PC-3 (cell line): ENCODE results near the gene UGGT1.

Experiments
- CTCF ChIP-seq: fragments of 300-600 bp; sonication (generic); conservative IDR thresholded peaks from 2 replicates; pipeline ENCODE4 v1.5.1; 2017; ENCODE audit warnings: antibody characterized with exemption, low read depth, mild to moderate bottlenecking, low read length
- EZH2 ChIP-seq: fragments of 300-600 bp; sonication (generic); IDR thresholded peaks from one replicate; pipeline ENCODE4 v1.6.1; 2017; ENCODE audit warnings: antibody characterized with exemption, mild to moderate bottlenecking, low read length; ENCODE audit not compliant: unreplicated experiment
- EZH2phosphoT487 ChIP-seq: fragments of 300-600 bp; sonication (generic); IDR thresholded peaks from 2 replicates; pipeline ENCODE4 v1.6.1; 2018; ENCODE audit warnings: mild to moderate bottlenecking, antibody characterized with exemption, low read length, borderline replicate concordance

GRCh38 chr2:128139624-128140023, 48.6 kb downstream of the UGGT1 start:
- no peak for TF ChIP-seq EZH2
- TF ChIP-seq CTCF: no peak
- no peak for TF ChIP-seq EZH2phosphoT487
